Heart left ventricle (tissue), 13 donors: ENCODE measurements around the gene TWF2.

Experiments
- POLR2A ChIP-seq, 2 donors: fragments of 450-650 bp; IDR thresholded peaks; one replicate each; pipeline ENCODE4 v1.6.1; 2017; ENCODE audit warnings: antibody characterized with exemption in 2 of 2, mild to moderate bottlenecking in 2 of 2, moderate library complexity in 2 of 2
- TF ChIP-seq, protein P1 (sequence below), 12 donors: fragments of 200-600 bp; sonication (generic) in 4 of 12; IDR thresholded peaks; one replicate each; pipeline versions ENCODE4 v1.5.0 to v1.8.0; 2018 to 2022; ENCODE audit warnings: antibody characterized with exemption in 12 of 12, mild to moderate bottlenecking in 5 of 12
- donor health status: ischemic (EF 13 %, LVEDD 7.1; RV severe dilation, severe dysfunction).
- donor health status: DM: no; HTN: yes; CAD: no.
- donor health status: DM: no; HTN: no; CAD: no.
- donor health status: ischemic (EF 25% LVEDD 6.9; RV normal size, moderate dysfunction).
- donor health status: ischemic (EF 25% LVEDD 5.7; RV mildly dilated, moderate dysfunction).
- donor health status: ischemic (EF 35%, LVEDD 5.7; RV mildly dilated, moderate dysfunction).
- donor health status: nonischemic (EF 11% LVEDD 7.7; RV severe dilation, severe dysfunction).
- donor health status: DM: yes; HTN: yes; CAD: no.
- donor health status: PGD.
- donor health status: ischemic (EF 29% LVEDD 5.4; RV normal size, mild dysfunction).
- donor health status: nonischemic (EF 23%, LVEDD 6.1; RV moderate dilation, normal function).

DNA sequence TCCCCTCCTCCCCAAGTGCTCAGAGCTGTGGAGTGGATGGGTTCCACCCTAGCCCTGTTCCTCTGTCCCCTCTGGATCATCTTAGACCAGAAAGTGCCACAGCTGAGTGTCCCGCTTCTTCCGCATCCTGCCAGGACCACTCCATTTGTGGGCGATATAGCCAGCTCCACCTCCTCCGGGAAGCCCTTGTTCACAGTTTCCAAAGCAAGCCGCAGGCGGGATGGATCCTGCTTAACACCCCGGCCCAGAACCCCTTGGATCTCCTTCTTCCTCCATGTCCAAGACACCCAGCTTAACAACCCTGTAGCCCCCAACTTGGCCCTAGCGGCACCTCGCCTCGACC is 41.5 kb downstream of the TWF2 start:
- TF ChIP-seq, protein P1, sequence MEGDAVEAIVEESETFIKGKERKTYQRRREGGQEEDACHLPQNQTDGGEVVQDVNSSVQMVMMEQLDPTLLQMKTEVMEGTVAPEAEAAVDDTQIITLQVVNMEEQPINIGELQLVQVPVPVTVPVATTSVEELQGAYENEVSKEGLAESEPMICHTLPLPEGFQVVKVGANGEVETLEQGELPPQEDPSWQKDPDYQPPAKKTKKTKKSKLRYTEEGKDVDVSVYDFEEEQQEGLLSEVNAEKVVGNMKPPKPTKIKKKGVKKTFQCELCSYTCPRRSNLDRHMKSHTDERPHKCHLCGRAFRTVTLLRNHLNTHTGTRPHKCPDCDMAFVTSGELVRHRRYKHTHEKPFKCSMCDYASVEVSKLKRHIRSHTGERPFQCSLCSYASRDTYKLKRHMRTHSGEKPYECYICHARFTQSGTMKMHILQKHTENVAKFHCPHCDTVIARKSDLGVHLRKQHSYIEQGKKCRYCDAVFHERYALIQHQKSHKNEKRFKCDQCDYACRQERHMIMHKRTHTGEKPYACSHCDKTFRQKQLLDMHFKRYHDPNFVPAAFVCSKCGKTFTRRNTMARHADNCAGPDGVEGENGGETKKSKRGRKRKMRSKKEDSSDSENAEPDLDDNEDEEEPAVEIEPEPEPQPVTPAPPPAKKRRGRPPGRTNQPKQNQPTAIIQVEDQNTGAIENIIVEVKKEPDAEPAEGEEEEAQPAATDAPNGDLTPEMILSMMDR (IDR thresholded peaks at IDR 0.05), result no peak
- TF ChIP-seq POLR2A (IDR thresholded peaks at IDR 0.05), result no peak
